PC-9 (cell line): ENCODE data around the gene GUCA1A. TPM values are rescaled to one million over a fixed set of nuclear protein-coding genes. Genes with fewer than 3 reads are reported as not detected.

Experiments used
- BruUV-seq: library from RNA; stranded (reverse); fragments of 400-500 nt; replicated peaks from 2 replicates; lab custom pipeline; 2021; lab: Mats Ljungman, UMichigan
- CTCF ChIA-PET: fragments of 300-600 bp; sonication (Branson Sonifier 250); formaldehyde crosslinking; loops from one replicate; lab custom pipeline; 2022; ENCODE audit warnings: antibody characterized with exemption; lab: Charles Lee
- POLR2A ChIA-PET: fragments of 300-600 bp; sonication (Branson Sonifier 250); formaldehyde crosslinking; loops from one replicate; lab custom pipeline; 2022; ENCODE audit warnings: antibody characterized with exemption; ENCODE audit not compliant: unreplicated experiment; lab: Charles Lee
- DNase-seq, 2 experiments: peaks; one replicate each; pipeline versions ENCODE4 v3.0.0 to v3.0.0-alpha.2; 2015 to 2022; ENCODE audit warnings: mixed read lengths in 1 of 2
- H2AFZ ChIP-seq: fragments of 200-600 bp; sonication (generic); 2 replicates; pipeline ENCODE4 v1.8.1; 2017; ENCODE audit warnings: antibody characterized with exemption
- H3F3A ChIP-seq: fragments of 200-600 bp; sonication (generic); 2 replicates; pipeline ENCODE4 v1.8.1; 2017; ENCODE audit warnings: antibody characterized with exemption, mild to moderate bottlenecking, low read depth; ENCODE audit not compliant: insufficient read depth
- H3K27ac ChIP-seq: fragments of 200-600 bp; sonication (generic); 2 replicates; pipeline ENCODE4 v1.6.1; 2016; ENCODE audit warnings: mixed run types
- H3K27me3 ChIP-seq: fragments of 200-600 bp; sonication (generic); 2 replicates; pipeline ENCODE4 v1.6.1; 2016; ENCODE audit warnings: low read depth, mixed run types; ENCODE audit not compliant: insufficient read depth
- H3K36me3 ChIP-seq: fragments of 200-600 bp; sonication (generic); 2 replicates; pipeline ENCODE4 v1.6.1; 2016; ENCODE audit warnings: low read depth, mixed run types
- H3K4me1 ChIP-seq: fragments of 200-600 bp; sonication (generic); replicated peaks from 2 replicates; pipeline ENCODE4 v1.6.1; 2016; ENCODE audit warnings: mixed run types; ENCODE audit not compliant: insufficient read depth
- H3K4me2 ChIP-seq: fragments of 200-600 bp; sonication (generic); 2 replicates; pipeline ENCODE4 v1.6.1; 2017; ENCODE audit warnings: mixed run types
- H3K4me3 ChIP-seq: fragments of 200-600 bp; sonication (generic); 2 replicates; pipeline ENCODE4 v1.6.1; 2016; ENCODE audit warnings: mixed run types
- H3K79me2 ChIP-seq: fragments of 200-600 bp; sonication (generic); 2 replicates; pipeline ENCODE4 v1.6.1; 2017; ENCODE audit warnings: low read depth, mixed run types
- H3K9me2 ChIP-seq: fragments of 200-600 bp; sonication (generic); 2 replicates; pipeline ENCODE4 v1.8.1; 2017; ENCODE audit warnings: mild to moderate bottlenecking; ENCODE audit not compliant: insufficient read depth
- H3K9me3 ChIP-seq: fragments of 200-600 bp; sonication (generic); 2 replicates; pipeline ENCODE4 v1.8.1; 2016; ENCODE audit warnings: low read depth; ENCODE audit not compliant: insufficient read depth
- H4K20me1 ChIP-seq: fragments of 200-600 bp; sonication (generic); 2 replicates; pipeline ENCODE4 v1.8.1; 2017; ENCODE audit not compliant: insufficient read depth
- CTCF ChIP-seq: fragments of 200-600 bp; sonication (generic); conservative IDR thresholded peaks from 2 replicates; pipeline ENCODE4 v1.6.1; 2017; ENCODE audit warnings: mixed run types, antibody characterized with exemption, mild to moderate bottlenecking, moderate library complexity
- EZH2 ChIP-seq: fragments of 200-600 bp; sonication (generic); IDR thresholded peaks from 2 replicates; pipeline ENCODE4 v1.8.0; 2017; ENCODE audit warnings: antibody characterized with exemption, low read depth
- intact Hi-C: fragments of 100-400 bp; cut with micrococcal nuclease; formaldehyde crosslinking; loops from one replicate; pipeline ENCODE4 v1.10.0; 2022; ENCODE audit not compliant: unreplicated experiment
- total RNA-seq: library from RNA; stranded (reverse); gene quantifications from 2 replicates; pipeline ENCODE4 v1.2.3, GENCODE V29; 2021

Gene GUCA1A
- total RNA-seq, 1 experiment from 2014 or later: not detected

DNA sequence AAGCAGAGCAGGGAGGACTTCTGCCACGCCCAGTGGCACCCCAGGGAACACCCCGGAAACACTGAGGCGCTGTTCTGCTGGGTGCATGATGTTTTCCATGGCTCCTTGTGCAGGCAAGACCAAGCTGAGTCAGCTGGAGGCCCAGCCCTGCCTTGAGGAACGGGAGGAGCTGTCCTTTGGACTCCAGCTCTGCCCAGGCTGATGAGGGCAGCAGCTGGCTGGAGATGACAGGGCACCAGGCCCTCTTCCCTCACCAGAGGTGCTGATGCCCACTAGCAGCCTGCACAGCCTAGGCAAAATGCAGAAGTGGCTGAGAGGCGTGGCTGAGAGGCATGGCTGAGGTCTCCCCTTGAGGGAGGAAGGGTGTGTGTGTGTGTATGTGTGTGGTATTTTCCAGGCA, 33.1 kb upstream of the GUCA1A start:
- no peak for TF ChIP-seq CTCF
- TF ChIP-seq EZH2: no peak
- H3K27ac ChIP-seq: peak overlapping the region; percentile 98; the same call in 1 of the 2 replicates
- peaks cover 71% of the 10 kb centered on the region for H3K4me1 ChIP-seq
- H3F3A ChIP-seq: peaks cover 60% of the 10 kb centered on the region
- no peak overlapping the region for H2AFZ ChIP-seq
- peak overlapping the region; percentile 97; the same call in 1 of the 2 replicates for H3K4me3 ChIP-seq
- peaks cover 62% of the 10 kb centered on the region for H3K79me2 ChIP-seq
- BruUV-seq: no TSS peak
- H3K9me2 ChIP-seq: no peaks in the 10 kb centered on the region
- H3K27me3 ChIP-seq: no peaks in the 10 kb centered on the region
- peak; percentile 66 for DNase-seq
- ChIA-PET POLR2A (interaction anchor here (0.6 kb wide), 4 partner anchors 45 to 199 kb away, joined by 3 to 6 read pairs (median 4); no protein-coding TSS in a partner anchor), CTCF (interaction anchor here (1.7 kb wide), 1 partner anchor 18 kb away, joined by 4 read pairs; no protein-coding TSS in a partner anchor)
- no peaks in the 10 kb centered on the region for H3K9me3 ChIP-seq
- H3K4me2 ChIP-seq: peak overlapping the region; percentile 96
- no peaks in the 10 kb centered on the region; the same call in 1 of the 2 replicates for H3K36me3 ChIP-seq
- peaks cover 27% of the 10 kb centered on the region; the same call in 1 of the 2 replicates for H4K20me1 ChIP-seq
- intact Hi-C loops: no loop called here

- Histone ChIP-seq H3K27ac (peak overlapping the region; percentile 98), H3K27me3 (no peaks in the 10 kb centered on the region), H3K79me2 (peaks cover 54% of the 10 kb centered on the region), H3K4me2 (peak overlapping the region; percentile 96), H3K9me2 (no peaks in the 10 kb centered on the region), H3K9me3 (no peaks in the 10 kb centered on the region), H3K4me3 (peak overlapping the region; percentile 97), H3K36me3 (no peaks in the 10 kb centered on the region; the same call in 1 of the 2 replicates), H3K4me1 (peaks cover 63% of the 10 kb centered on the region), H3F3A (peaks cover 60% of the 10 kb centered on the region), H4K20me1 (peaks cover 27% of the 10 kb centered on the region; the same call in 1 of the 2 replicates), H2AFZ (no peak overlapping the region)
- intact Hi-C loops: no loop called here
- no peak for TF ChIP-seq EZH2
- no peak for TF ChIP-seq CTCF
- no TSS peak for BruUV-seq
- DNase-seq: no peak
- POLR2A ChIA-PET: interaction anchor here (0.6 kb wide), 1 partner anchor 51 kb away, joined by 4 read pairs; no protein-coding TSS in a partner anchor
- CTCF ChIA-PET: no interaction called here
These were observed 32.2 kb upstream of the GUCA1A start for GRCh38 chr6:42140756-42141602.

DNA sequence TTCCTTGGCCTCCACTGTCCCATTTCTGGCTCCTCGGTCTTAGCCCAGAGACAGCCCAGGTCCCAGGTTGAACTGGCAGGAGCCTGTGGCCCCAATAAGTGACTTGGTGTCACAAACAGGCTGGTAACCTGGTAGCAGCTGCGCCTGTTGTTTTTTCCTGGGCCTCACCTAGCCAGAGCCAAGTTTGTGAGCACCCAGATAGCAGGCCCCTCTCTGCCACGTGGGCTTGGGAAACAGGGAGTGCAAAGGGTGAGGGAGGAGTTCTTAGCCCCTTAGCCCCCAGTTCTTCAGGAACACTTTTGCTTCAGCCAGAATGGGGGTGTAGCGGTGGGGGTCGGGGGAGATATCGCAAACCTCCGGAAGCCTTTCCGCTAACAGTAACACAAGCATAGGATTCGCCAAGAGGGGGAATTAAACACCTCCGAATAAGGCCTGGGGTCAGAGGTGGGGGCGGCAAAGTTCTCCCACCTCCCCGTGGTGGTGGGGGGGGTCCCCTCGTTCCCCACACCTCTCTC, 31.5 kb upstream of the GUCA1A start:
- Histone ChIP-seq H4K20me1 (peaks cover 27% of the 10 kb centered on the region; the same call in 1 of the 2 replicates), H3K27ac (peak overlapping the region; percentile 95), H3K9me3 (no peaks in the 10 kb centered on the region), H3K4me2 (peak overlapping the region; percentile 96), H2AFZ (no peak overlapping the region; the same call in 1 of the 2 replicates), H3K9me2 (no peaks in the 10 kb centered on the region), H3K79me2 (peaks cover 47% of the 10 kb centered on the region), H3K27me3 (no peaks in the 10 kb centered on the region), H3F3A (peaks cover 57% of the 10 kb centered on the region), H3K4me3 (peak overlapping the region; percentile 97), H3K36me3 (no peaks in the 10 kb centered on the region; the same call in 1 of the 2 replicates), H3K4me1 (peaks cover 56% of the 10 kb centered on the region)
- intact Hi-C loops: loop anchor here (1.0 to 2.0 kb wide), 4 partner anchors 17 to 53 kb away; no protein-coding TSS in a partner anchor
- ChIA-PET POLR2A (no interaction called here), CTCF (no interaction called here)
- no peak for TF ChIP-seq CTCF
- TF ChIP-seq EZH2: no peak
- DNase-seq: no peak
- BruUV-seq: TSS peak; percentile 36
